Naive B cell (primary cell): ENCODE data around the gene OTULIN. TPM values are rescaled to one million over a fixed set of nuclear protein-coding genes. Genes with fewer than 3 reads are reported as not detected.

Experiments
- ATAC-seq, 2 donors: fragments of 150-1000 bp; cut with Tn5 transposase; 2 replicates each; pipeline ENCODE4 v1.10.0; 2021; ENCODE audit warnings: low read depth in 2 of 2, mild to moderate bottlenecking in 2 of 2, moderate library complexity in 2 of 2
- DNase-seq: peaks from one replicate; pipeline ENCODE4 v3.0.0; 2022
- H3K27ac Mint-ChIP-seq, 6 donors: one replicate each; pipeline ENCODE4 v1.8.0; 2020 to 2022; ENCODE audit warnings: mild to moderate bottlenecking in 6 of 6, mixed read lengths in 6 of 6, moderate library complexity in 5 of 6, inconsistent platforms in 2 of 6
- H3K27me3 Mint-ChIP-seq, 3 donors: one replicate each; pipeline ENCODE4 v1.8.0; 2021 to 2022; ENCODE audit warnings: mixed read lengths in 3 of 3, mild to moderate bottlenecking in 1 of 3
- H3K36me3 Mint-ChIP-seq, 2 donors: one replicate each; pipeline ENCODE4 v1.8.0; 2020 to 2022; ENCODE audit warnings: mixed read lengths in 2 of 2, inconsistent platforms in 1 of 2, mild to moderate bottlenecking in 1 of 2
- H3K4me1 Mint-ChIP-seq, 3 donors: one replicate each; pipeline ENCODE4 v1.8.0; 2020 to 2022; ENCODE audit warnings: mixed read lengths in 3 of 3, inconsistent platforms in 1 of 3, mild to moderate bottlenecking in 1 of 3, moderate library complexity in 1 of 3
- H3K4me3 Mint-ChIP-seq, 8 donors: one replicate each; pipeline ENCODE4 v1.8.0; 2020 to 2022; ENCODE audit warnings: mild to moderate bottlenecking in 8 of 8, mixed read lengths in 8 of 8, moderate library complexity in 8 of 8, inconsistent platforms in 2 of 8
- H3K9me3 Mint-ChIP-seq, 7 donors: one replicate each; pipeline ENCODE4 v1.8.0; 2020 to 2022; ENCODE audit warnings: mixed read lengths in 7 of 7, mild to moderate bottlenecking in 5 of 7, inconsistent platforms in 2 of 7, moderate library complexity in 1 of 7
- polyA plus RNA-seq, 6 donors: library from polyadenylated mRNA; unstranded; fragments of 300-500 nt; fragmentation: Illumina TruSeq; gene quantifications; one replicate each; pipeline ENCODE4 v1.2.3, GENCODE V29; 2021; ENCODE audit warnings: low read depth in 6 of 6

The OTULIN gene
- polyA plus RNA-seq, 6 donors from 2014 or later = 9.4 to 27.8 (median 19.1) TPM

GRCh38 chr5:14659821-14660607 is 4.5 kb upstream of the OTULIN start:
- Mint-ChIP-seq H3K4me1 (peaks cover 19 to 59% (median 30%) of the 10 kb centered on the region in 3 donors), H3K27me3 (no peaks in the 10 kb centered on the region), H3K4me3 (peak overlapping the region in 1 of 8 donors; percentile 40), H3K27ac (peak overlapping the region in 1 of 6 donors; percentile 66), H3K36me3 (no peaks in the 10 kb centered on the region), H3K9me3 (peaks cover 0 to 2% (median 0%) of the 10 kb centered on the region in 7 donors)
- ATAC-seq (no peak), DNase-seq (no peak)

GRCh38 chr5:14660833-14661232 is 3.7 kb upstream of the OTULIN start:
- DNase-seq = no peak
- Mint-ChIP-seq H3K27ac (no peak overlapping the region), H3K27me3 (no peaks in the 10 kb centered on the region), H3K9me3 (peaks cover 0 to 2% (median 0%) of the 10 kb centered on the region in 7 donors), H3K4me1 (peaks cover 21 to 59% (median 38%) of the 10 kb centered on the region in 3 donors), H3K4me3 (peak overlapping the region in 1 of 8 donors; percentile 52), H3K36me3 (no peaks in the 10 kb centered on the region)
- no peak for ATAC-seq

GRCh38 chr5:14662721-14663260 is 1.7 kb upstream of the OTULIN start:
- peaks cover 35 to 58% (median 46%) of the 10 kb centered on the region in 3 donors for H3K4me1 Mint-ChIP-seq

GRCh38 chr5:14663734-14664269 is 716 bp upstream of the OTULIN start:
- Mint-ChIP-seq H3K27me3 (no peaks in the 10 kb centered on the region), H3K36me3 (no peaks in the 10 kb centered on the region), H3K4me1 (peaks cover 43 to 62% (median 54%) of the 10 kb centered on the region in 3 donors), H3K9me3 (peaks cover 0 to 2% (median 0%) of the 10 kb centered on the region in 7 donors), H3K27ac (peak overlapping the region; percentile 87 to 99 (median 95)), H3K4me3 (peak overlapping the region; percentile 86 to 98 (median 97))
- DNase-seq = peak; percentile 35
- peak; percentile 8 for ATAC-seq

More at GRCh38 chr5:14662721-14663260, 1.7 kb upstream of the OTULIN start:
- Mint-ChIP-seq H3K27me3 (no peaks in the 10 kb centered on the region), H3K36me3 (no peaks in the 10 kb centered on the region), H3K4me3 (peak overlapping the region in 5 of 8 donors; percentile 86 to 98 (median 98)), H3K27ac (peak overlapping the region in 3 of 6 donors; percentile 38 to 95 (median 40)), H3K9me3 (peaks cover 0 to 2% (median 0%) of the 10 kb centered on the region in 7 donors)
- ATAC-seq (no peak), DNase-seq (no peak)

- Mint-ChIP-seq H3K4me1 (peaks cover 43 to 70% (median 54%) of the 10 kb centered on the region in 3 donors), H3K27ac (peak overlapping the region; percentile 56 to 97 (median 92)), H3K27me3 (no peaks in the 10 kb centered on the region), H3K36me3 (no peaks in the 10 kb centered on the region), H3K4me3 (peak overlapping the region; percentile 86 to 98 (median 96)), H3K9me3 (peaks cover 0 to 2% (median 0%) of the 10 kb centered on the region in 7 donors)
- DNase-seq (no peak), ATAC-seq (no peak)
Observed at GRCh38 chr5:14665101-14665822, 744 bp downstream of the OTULIN start.

GRCh38 chr5:14665949-14666348 is 1.4 kb downstream of the OTULIN start:
- Mint-ChIP-seq H3K27me3 (no peaks in the 10 kb centered on the region), H3K9me3 (no peaks in the 10 kb centered on the region), H3K4me1 (peaks cover 41 to 68% (median 53%) of the 10 kb centered on the region in 3 donors), H3K27ac (peak overlapping the region; percentile 5 to 97 (median 90)), H3K4me3 (peak overlapping the region; percentile 86 to 98 (median 96)), H3K36me3 (no peaks in the 10 kb centered on the region)
- DNase-seq (peak; percentile 62), ATAC-seq (peak; percentile 51 to 52)

- no peak for ATAC-seq
- H3K27me3 Mint-ChIP-seq = no peaks in the 10 kb centered on the region
- no peaks in the 10 kb centered on the region for H3K9me3 Mint-ChIP-seq
- H3K27ac Mint-ChIP-seq = peak overlapping the region; percentile 5 to 97 (median 30)
- peak overlapping the region; percentile 86 to 98 (median 96) for H3K4me3 Mint-ChIP-seq
- H3K36me3 Mint-ChIP-seq = no peaks in the 10 kb centered on the region
- peaks cover 44 to 70% (median 55%) of the 10 kb centered on the region in 3 donors for H3K4me1 Mint-ChIP-seq
- no peak for DNase-seq
Observed at GRCh38 chr5:14666357-14666756, 1.8 kb downstream of the OTULIN start.

GRCh38 chr5:14667290-14667689 is 2.8 kb downstream of the OTULIN start:
- H3K9me3 Mint-ChIP-seq = no peaks in the 10 kb centered on the region
- peak overlapping the region in 7 of 8 donors; percentile 17 to 98 (median 62) for H3K4me3 Mint-ChIP-seq
- no peaks in the 10 kb centered on the region for H3K27me3 Mint-ChIP-seq
- H3K4me1 Mint-ChIP-seq = peaks cover 53 to 79% (median 64%) of the 10 kb centered on the region in 3 donors
- H3K27ac Mint-ChIP-seq = peak overlapping the region in 2 of 6 donors; percentile 70 to 83
- ATAC-seq (no peak), DNase-seq (no peak)
- no peaks in the 10 kb centered on the region for H3K36me3 Mint-ChIP-seq

- H3K9me3 Mint-ChIP-seq = no peaks in the 10 kb centered on the region
- H3K4me3 Mint-ChIP-seq = peak overlapping the region in 7 of 8 donors; percentile 43 to 98 (median 62)
- DNase-seq = no peak
- H3K27me3 Mint-ChIP-seq = no peaks in the 10 kb centered on the region
- H3K4me1 Mint-ChIP-seq = peaks cover 58 to 82% (median 69%) of the 10 kb centered on the region in 3 donors
- H3K27ac Mint-ChIP-seq = peak overlapping the region in 3 of 6 donors; percentile 22 to 83 (median 70)
- no peaks in the 10 kb centered on the region for H3K36me3 Mint-ChIP-seq
- ATAC-seq = no peak
Observed at GRCh38 chr5:14667770-14668169, 3.3 kb downstream of the OTULIN start.

- Mint-ChIP-seq H3K27ac (peak overlapping the region in 2 of 6 donors; percentile 70 to 89), H3K4me3 (peak overlapping the region in 5 of 8 donors; percentile 43 to 98 (median 65)), H3K27me3 (no peaks in the 10 kb centered on the region), H3K36me3 (no peaks in the 10 kb centered on the region), H3K9me3 (no peaks in the 10 kb centered on the region), H3K4me1 (peaks cover 60 to 82% (median 72%) of the 10 kb centered on the region in 3 donors)
- DNase-seq (no peak), ATAC-seq (no peak)
Observed at GRCh38 chr5:14668181-14668591, 3.7 kb downstream of the OTULIN start.

- H3K27me3 Mint-ChIP-seq = no peaks in the 10 kb centered on the region
- no peak overlapping the region for H3K4me3 Mint-ChIP-seq
- H3K4me1 Mint-ChIP-seq = peaks cover 60 to 78% (median 74%) of the 10 kb centered on the region in 3 donors
- H3K36me3 Mint-ChIP-seq = peaks cover 0 to 9% of the 10 kb centered on the region in 2 donors
- DNase-seq (no peak), ATAC-seq (no peak)
- peak overlapping the region in 2 of 6 donors; percentile 50 to 70 for H3K27ac Mint-ChIP-seq
- no peaks in the 10 kb centered on the region for H3K9me3 Mint-ChIP-seq
Observed at GRCh38 chr5:14669415-14669814, 4.9 kb downstream of the OTULIN start.

- Mint-ChIP-seq H3K9me3 (no peaks in the 10 kb centered on the region), H3K36me3 (peaks cover 0 to 9% of the 10 kb centered on the region in 2 donors), H3K27ac (no peak overlapping the region), H3K27me3 (no peaks in the 10 kb centered on the region), H3K4me1 (peaks cover 60 to 80% (median 76%) of the 10 kb centered on the region in 3 donors), H3K4me3 (no peak overlapping the region)
- no peak for ATAC-seq
- DNase-seq = no peak
Observed at GRCh38 chr5:14669975-14670374, 5.5 kb downstream of the OTULIN start.

- Mint-ChIP-seq H3K27ac (peak overlapping the region in 3 of 6 donors; percentile 18 to 75 (median 70)), H3K9me3 (no peaks in the 10 kb centered on the region), H3K4me1 (peaks cover 61 to 80% (median 77%) of the 10 kb centered on the region in 3 donors), H3K36me3 (peaks cover 0 to 9% of the 10 kb centered on the region in 2 donors), H3K27me3 (no peaks in the 10 kb centered on the region), H3K4me3 (peak overlapping the region in 2 of 8 donors; percentile 54 to 63)
- DNase-seq (no peak), ATAC-seq (no peak)
Observed at GRCh38 chr5:14671414-14671813, 6.9 kb downstream of the OTULIN start.
